Central memory CD4-positive, alpha-beta T cell (primary cell): Measurements from ENCODE around the gene CCDC136.
A peak's percentile ranks its signal among the peaks of the same experiment; 100 is the strongest.

Experiments
- DNase-seq: peaks from one replicate; pipeline ENCODE4 v3.0.0; 2022

CCDC136 gene

DNA sequence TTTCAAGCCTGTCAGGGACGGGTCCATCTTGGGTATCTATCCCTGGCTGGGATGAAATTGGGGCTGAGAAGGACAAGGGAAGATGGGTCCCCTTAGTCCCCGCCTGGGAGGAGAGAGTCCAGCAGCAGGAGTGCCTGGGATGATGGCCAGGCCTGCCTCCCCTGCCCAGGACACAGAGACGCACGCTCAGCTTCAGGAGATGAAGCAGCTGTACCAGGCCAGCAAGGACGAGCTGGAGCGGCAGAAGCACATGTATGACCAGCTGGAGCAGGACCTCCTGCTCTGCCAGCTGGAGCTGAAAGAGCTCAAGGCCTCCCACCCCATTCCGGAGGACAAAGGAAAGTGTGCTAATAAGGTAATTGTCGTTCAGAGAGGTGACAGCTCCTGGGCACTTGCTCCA is 15.4 kb downstream of the CCDC136 start:
- DNase-seq, result no peak

- DNase-seq, result no peak
Observed at GRCh38 chr7:128809363-128809762, 17.6 kb downstream of the CCDC136 start.

- DNase-seq, result no peak
Observed at GRCh38 chr7:128810473-128810872, 18.7 kb downstream of the CCDC136 start.

DNA sequence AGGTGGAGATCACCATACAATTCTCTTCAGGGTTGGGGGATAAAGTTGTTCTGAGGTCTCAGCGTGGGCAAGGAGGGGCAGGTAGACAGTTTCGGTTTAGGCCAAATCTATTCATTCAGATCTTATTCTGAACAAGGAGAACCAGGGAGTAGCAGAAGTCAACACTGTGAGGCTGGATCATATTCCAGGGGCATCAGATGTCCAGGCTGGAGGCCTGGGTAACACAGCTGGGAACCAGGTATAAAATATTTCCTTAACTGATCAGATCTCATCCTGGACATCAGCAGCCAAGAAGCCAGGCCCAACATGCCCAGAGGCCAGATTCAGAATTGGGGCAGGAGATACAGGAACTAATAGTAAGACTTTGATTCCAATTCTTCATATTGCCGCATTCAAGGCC is 19.2 kb downstream of the CCDC136 start:
- DNase-seq, result no peak

- no peak for DNase-seq
Observed at GRCh38 chr7:128811631-128812430, 20.1 kb downstream of the CCDC136 start.

DNA sequence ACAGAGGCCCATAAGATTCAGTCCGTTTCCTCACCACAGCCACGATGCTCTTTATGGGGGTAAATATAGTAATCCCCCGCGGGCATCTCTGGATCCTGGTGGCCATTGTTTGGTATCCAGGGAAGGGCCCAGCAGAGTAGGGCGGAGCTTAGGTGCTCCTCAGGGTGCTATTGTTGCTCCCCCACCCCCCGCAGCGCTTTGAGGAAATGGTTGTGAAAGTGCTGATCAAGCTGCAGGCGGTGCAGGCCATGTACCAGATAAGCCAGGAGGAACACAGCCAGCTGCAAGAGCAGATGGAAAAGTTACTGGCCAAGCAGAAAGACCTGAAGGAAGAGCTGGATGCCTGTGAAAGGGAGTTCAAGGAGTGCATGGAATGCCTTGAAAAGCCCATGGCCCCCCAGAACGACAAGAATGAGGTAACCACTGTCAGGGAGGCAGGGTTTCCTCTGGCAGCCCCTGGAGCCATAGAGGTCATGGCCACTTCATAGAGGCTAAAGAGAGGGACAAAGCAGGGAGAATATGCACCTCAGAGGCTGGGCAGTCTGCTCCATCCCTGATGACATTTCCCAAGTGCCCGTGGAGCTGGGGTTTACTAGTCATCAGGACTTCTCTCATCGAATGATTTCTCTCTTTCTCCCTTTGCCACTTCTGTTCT is 20.9 kb downstream of the CCDC136 start:
- DNase-seq, result no peak

DNA sequence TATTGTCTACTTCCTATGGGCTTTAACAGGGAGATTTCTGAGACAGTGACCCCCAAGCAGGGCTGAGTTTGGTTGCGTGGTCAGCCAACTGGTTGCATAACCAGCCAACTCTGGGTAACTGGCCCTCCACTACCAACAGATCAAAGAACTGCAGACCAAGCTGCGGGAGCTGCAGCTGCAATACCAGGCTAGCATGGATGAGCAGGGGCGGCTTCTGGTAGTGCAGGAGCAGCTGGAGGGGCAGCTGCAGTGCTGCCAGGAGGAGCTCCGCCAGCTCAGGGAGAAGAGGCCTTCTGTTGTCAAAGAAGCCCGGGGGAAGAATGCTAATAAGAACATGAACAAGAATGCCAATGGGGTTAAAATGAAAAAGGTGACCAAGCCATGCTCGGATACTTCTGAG is 22.7 kb downstream of the CCDC136 start:
- DNase-seq, result no peak

DNA sequence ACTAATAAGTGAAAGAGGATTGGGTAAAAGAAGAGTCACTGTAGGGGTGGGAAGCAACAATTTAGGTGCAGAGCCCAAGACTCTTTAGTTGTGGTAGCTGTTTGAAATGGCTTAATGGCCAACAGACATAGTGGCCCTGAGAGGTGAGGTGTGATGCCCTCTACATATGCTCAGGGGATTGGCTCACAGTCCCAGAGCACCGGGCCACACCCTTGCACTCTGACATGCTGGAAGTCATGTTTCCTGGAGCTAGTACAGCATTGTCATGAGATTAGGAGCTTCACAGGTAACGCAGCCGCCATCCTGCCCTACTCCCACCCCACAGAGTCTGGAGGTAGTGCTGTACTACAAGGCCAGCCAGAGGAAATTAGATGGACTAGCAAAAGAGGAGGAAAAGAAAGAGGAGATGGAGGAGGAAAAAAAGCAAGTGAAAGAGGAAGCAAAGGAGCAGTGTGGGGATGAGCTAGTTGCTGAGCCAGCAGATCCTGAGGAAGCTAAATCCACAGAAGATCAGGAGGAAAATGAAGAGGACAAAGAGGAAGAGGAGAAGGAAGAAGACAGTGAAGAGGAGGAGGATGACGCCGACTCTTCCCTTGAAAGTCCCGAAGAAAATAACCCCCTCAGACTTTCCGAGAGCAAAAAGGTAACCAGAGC is 23.6 kb downstream of the CCDC136 start:
- DNase-seq, result no peak

DNA sequence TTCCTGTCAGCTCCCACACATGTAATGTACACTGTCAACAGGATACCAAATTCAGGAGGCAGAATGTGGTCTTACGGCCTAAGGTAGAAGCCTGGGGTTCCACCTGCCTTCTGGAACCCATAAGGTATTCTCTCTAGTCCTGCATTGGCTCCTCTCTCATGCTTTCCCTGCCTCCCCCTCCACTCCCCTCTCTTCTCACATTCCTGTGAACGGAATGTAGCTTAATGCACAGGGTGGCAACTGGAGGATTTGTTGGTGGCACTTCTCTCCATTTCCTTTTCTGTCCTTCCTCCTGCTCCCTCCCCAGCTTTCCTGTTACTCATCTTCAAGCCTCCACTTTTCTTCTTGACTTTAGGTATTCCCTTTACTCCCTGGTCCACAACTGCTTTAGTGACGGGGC is 26.9 kb downstream of the CCDC136 start:
- no peak for DNase-seq

- DNase-seq, result no peak
Observed at GRCh38 chr7:128821724-128822123, 30.0 kb downstream of the CCDC136 start.

- DNase-seq, result no peak
Observed at GRCh38 chr7:128826512-128826911, 34.7 kb downstream of the CCDC136 start.

- no peak for DNase-seq
Observed at GRCh38 chr7:128826916-128827247, 35.1 kb downstream of the CCDC136 start.

GRCh38 chr7:128827248-128827958 is 35.6 kb downstream of the CCDC136 start:
- DNase-seq, result no peak

DNA sequence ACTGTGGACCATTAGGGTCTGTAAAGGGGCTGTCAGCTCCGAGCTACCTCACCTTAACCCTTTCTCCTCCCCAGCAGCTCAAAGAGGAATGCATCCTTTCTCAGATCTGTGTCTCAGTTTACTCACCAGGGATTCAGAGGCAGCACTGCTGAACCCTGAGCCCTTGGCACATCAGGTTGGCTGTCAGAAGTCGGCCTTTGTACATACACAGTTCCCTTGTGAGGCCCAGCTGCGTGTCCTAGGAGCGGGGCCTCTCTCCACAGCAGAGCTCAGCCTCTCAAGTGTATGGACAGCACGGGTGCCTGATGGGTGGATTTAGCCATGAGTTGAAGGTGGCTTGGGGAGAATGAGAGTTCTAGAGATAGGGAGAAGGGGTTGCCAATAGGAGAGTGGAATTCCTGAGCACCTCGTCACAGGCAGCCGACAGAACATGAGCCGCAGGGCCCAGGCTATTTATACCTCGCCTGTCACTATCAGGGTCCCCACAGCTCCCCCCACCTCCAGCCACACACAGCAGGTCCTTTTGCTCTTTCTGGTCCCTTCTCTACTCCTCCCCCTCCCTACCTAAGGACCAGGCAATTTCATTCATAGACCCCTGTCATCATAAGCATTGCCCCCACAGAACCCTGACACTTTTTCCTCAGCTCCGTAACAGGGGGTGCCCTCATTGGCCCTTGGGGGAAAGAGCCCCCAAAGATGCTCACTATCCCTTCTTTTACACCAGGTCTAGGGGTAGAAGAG is 36.4 kb downstream of the CCDC136 start:
- no peak for DNase-seq

DNA sequence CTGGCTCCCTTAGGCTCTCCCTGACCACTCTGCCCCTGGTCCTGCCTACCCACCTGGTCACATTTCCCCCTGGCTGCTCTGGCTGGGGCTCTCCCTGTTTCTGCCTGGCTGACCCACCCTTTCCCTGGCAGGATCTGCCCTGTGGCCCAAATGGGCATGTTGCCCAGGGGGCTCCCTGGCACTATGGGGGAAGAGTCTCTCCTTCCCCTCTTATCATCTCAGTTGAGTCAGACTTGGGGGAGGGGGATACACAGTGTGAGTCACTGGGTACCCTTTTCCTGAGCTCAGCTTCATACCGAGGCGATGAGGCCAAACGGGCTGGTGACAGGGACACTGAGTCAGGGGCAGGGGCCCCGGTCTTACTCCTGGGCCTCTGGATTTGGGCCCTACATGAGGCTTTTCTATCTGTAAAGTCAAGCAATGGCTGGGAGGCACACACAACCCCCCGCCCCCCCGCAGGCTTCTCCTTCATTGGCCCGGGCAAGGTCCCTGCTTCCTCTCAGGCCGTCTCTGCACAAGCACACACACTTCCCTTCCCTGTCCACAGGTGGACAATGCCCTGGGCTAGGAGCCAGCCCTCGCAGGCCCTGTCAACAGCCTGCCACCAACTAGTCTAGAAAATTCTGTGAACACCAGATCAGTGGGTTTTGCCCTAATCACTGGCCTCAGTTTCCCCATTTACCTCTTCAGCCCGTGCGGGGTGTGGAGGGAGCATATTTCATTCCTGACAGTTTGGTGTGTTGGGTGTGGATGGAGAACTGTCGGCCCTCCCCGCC is 37.8 kb downstream of the CCDC136 start:
- no peak for DNase-seq

- DNase-seq, result peak; percentile 17
Observed at GRCh38 chr7:128830231-128831177, 38.7 kb downstream of the CCDC136 start, which contains the start of gene FLNC. FLNC (plus strand) TSS chr7:128830406; CDS start chr7:128830638, 232 bp downstream.

DNA sequence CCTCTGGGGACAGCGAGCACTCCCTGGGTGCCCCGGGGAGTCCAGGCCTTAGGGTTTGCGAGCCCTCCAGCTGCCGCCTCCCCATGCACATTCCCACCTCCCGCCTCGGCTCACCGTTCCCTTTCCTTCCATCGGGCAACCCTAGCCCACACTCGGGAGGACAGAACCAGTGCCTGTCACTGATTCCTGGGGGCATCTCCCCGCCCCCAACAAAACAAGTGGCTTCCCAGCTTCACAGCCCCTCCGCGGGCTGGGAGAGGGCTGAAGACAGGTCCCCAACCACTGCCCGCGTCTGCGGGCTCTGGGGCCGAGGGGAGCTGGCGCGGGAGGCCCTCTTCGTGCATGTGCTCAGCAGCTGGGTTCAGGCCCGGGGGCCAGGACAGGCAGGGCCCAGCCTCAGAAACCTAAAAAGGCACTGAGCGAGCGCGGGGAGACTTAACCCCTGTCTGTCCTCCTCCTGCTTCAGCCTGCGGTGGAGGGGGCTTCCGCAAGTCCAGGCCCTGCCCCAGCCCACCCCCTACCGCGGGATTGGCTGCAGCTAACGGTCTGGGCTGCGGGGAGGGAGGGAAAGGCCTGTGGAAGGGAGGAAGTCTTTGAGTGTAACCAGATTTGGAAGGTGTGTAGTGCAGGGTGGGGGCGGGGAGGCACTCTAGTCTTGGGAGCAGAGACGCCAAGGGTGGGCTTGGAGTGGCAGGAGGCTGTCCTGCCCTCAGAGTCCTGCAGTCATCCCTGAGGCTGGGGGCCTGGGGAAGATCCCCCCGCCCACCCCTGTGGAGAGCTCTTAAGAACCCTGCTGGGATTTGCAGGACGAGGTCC is 39.6 kb downstream of the CCDC136 start:
- DNase-seq, result no peak

GRCh38 chr7:128831994-128832879 is 40.5 kb downstream of the CCDC136 start:
- no peak for DNase-seq

DNA sequence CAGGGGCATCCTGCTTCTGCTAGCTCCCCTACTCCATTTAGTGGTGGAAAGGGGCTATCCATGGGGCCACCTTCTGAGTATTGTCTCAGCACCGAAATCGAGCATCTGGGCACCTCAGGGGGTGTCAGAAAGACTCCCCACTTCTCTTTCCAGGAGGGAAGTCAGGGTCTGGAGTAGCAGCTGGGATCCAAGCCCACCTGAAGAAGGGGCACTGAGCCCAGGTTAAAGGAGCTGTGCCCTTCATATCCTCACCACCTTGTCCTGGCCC is 41.0 kb downstream of the CCDC136 start:
- DNase-seq, result no peak
